HG03060 (cell line): Measurements from ENCODE around the gene C7orf57.

Experiments
- ATAC-seq: cut with Tn5 transposase; IDR thresholded peaks from one replicate; pipeline ENCODE4 v1.9.1; 2021; ENCODE audit warnings: low read depth, moderate number of reproducible peaks; ENCODE audit not compliant: unreplicated experiment

Gene C7orf57

GRCh38 chr7:48106906-48107659 lies 71.7 kb downstream of the C7orf57 start:
- ATAC-seq = no peak

GRCh38 chr7:48107926-48108472 lies 72.7 kb downstream of the C7orf57 start:
- no peak for ATAC-seq

DNA sequence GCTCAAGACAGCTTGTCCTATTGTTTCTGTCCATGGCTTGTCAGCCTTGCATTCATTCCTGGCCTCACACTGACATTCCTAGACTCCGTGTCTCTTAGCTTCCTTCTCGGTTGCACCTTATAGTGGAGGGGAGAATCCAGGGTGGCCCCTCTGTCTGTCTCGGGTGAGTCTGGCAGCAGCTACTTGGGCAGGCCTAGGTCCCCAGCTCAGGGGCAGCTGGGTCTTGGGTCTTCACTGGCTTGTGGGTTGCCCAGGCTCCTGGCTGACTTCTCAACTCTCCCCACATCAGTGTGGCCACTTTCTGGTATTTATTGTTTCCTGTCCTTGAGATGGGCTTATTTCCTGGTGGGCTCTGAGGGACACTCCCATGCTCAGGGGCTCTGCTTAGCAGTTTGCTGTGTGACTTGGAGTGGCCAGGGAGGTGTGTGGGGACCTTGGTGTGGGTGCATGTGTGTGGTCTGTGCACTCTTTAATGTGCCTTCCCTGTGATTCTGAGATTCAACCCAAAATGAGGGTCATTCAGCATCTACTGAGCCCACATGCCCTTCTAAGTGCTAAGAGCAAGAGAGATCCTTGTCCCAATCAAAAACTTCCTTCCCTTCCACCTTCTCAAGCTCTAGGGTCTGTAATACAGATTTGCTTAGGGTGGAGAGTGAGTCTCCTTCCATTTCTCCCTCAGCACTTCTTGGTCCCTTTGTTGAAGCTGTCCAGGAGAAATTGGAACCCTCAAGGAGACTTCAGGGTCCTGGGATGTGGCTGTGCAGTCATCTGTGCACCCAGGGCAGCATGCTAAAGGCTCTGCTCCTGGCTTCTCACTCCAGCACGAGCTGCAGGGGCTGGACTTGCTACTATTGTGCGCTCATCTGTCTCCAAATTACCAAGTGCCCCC lies 73.9 kb downstream of the C7orf57 start:
- no peak for ATAC-seq

GRCh38 chr7:48109848-48110663 lies 74.7 kb downstream of the C7orf57 start:
- ATAC-seq = no peak

DNA sequence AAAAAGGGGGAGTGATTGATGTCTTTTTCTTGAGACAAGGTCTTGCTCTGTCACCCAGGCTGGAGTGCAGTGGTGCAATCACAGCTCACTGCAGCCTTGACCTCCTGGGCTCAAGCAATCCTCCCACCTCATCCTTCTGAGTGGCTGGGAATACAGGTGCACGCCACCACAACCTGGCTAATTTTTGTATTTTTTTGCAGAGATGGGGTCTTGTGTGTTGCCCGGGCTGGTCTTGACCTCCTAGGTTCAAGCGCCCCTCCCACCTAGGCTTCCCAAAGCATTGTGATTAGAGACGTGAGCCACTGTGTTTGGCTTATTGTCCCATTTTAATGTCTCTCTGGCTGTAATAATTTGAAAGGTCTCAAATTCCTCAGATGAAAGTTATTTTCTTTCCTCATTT lies 75.5 kb downstream of the C7orf57 start:
- no peak for ATAC-seq
